Activated B cell treated with CpG ODN at 0.5 μM for 24 hours (primary cell): ENCODE data around the gene VN1R2. TPM values are rescaled to one million over a fixed set of nuclear protein-coding genes. Genes with fewer than 3 reads are reported as not detected.
"Not testable (repeated sequence)": the region's sequence is repeated elsewhere in the genome, so short reads cannot be mapped to it uniquely, and the experiment has no call there.

Experiments used
- ATAC-seq: fragments of 200-7000 bp; cut with Tn5 transposase; one replicate; pipeline ENCODE4 v1.10.0; 2021; ENCODE audit warnings: low read depth, mild to moderate bottlenecking, moderate library complexity
- CTCF ChIA-PET: fragments of 350-600 bp; sonication (Branson Sonifier 250); formaldehyde crosslinking; loops from one replicate; lab custom pipeline; 2021; ENCODE audit warnings: antibody characterized with exemption; lab: Charles Lee
- POLR2A ChIA-PET: fragments of 350-600 bp; sonication (Branson Sonifier 250); formaldehyde crosslinking; loops from one replicate; lab custom pipeline; 2021; ENCODE audit warnings: antibody characterized with exemption; lab: Charles Lee
- DNase-seq: peaks from one replicate; pipeline ENCODE4 v3.0.0; 2022
- H3K27ac Mint-ChIP-seq: one replicate; pipeline ENCODE4 v1.8.0; 2020; ENCODE audit warnings: mixed read lengths
- H3K27me3 Mint-ChIP-seq: one replicate; pipeline ENCODE4 v1.8.0; 2021; ENCODE audit warnings: mixed read lengths
- H3K36me3 Mint-ChIP-seq: one replicate; pipeline ENCODE4 v1.8.0; 2021; ENCODE audit warnings: low read depth, mixed read lengths
- H3K4me1 Mint-ChIP-seq: one replicate; pipeline ENCODE4 v1.8.0; 2021; ENCODE audit warnings: mixed read lengths
- H3K4me3 Mint-ChIP-seq: one replicate; pipeline ENCODE4 v1.8.0; 2020; ENCODE audit warnings: mild to moderate bottlenecking, mixed read lengths
- H3K9me3 Mint-ChIP-seq: one replicate; pipeline ENCODE4 v1.8.0; 2020; ENCODE audit warnings: mixed read lengths
- intact Hi-C: fragments of 100-400 bp; cut with micrococcal nuclease; formaldehyde crosslinking; loops from one replicate; pipeline ENCODE4 v1.15.1; 2024
- total RNA-seq: library from RNA; stranded (reverse); gene quantifications from 2 replicates; pipeline ENCODE4 v1.2.3, GENCODE V29; 2022
- TF ChIP-seq, protein P1 (sequence below): fragments of 200-600 bp; IDR thresholded peaks from one replicate; pipeline ENCODE4 v1.8.0; 2022; ENCODE audit warnings: antibody characterized with exemption, mild to moderate bottlenecking

The VN1R2 gene
- total RNA-seq, 1 donor from 2014 or later = not detected

DNA sequence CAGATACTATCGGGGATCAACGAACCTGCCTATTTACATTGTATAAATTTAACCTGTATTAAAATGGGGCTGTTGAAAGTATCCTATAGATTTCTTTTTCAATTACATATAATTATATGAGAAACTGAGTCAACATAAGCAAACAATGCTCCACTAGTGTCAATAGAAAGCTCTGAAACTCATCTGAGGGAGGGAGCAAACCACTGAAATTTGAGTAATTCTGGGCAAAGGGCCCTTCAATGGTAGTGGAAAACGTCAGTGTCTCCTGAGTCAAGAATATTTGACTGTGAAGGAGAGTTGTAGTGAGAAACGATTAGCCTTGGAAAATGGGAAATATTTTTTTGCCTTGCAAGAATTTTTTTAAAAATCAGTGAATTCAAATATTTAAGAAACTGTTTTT lies 27.0 kb downstream of the VN1R2 start:
- no peak for ATAC-seq
- intact Hi-C loops = no loop called here
- TF ChIP-seq, protein P1, sequence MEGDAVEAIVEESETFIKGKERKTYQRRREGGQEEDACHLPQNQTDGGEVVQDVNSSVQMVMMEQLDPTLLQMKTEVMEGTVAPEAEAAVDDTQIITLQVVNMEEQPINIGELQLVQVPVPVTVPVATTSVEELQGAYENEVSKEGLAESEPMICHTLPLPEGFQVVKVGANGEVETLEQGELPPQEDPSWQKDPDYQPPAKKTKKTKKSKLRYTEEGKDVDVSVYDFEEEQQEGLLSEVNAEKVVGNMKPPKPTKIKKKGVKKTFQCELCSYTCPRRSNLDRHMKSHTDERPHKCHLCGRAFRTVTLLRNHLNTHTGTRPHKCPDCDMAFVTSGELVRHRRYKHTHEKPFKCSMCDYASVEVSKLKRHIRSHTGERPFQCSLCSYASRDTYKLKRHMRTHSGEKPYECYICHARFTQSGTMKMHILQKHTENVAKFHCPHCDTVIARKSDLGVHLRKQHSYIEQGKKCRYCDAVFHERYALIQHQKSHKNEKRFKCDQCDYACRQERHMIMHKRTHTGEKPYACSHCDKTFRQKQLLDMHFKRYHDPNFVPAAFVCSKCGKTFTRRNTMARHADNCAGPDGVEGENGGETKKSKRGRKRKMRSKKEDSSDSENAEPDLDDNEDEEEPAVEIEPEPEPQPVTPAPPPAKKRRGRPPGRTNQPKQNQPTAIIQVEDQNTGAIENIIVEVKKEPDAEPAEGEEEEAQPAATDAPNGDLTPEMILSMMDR = no peak
- ChIA-PET POLR2A (no interaction called here), CTCF (no interaction called here)
- DNase-seq = no peak
- no peaks in the 10 kb centered on the region for H3K4me1 Mint-ChIP-seq
- no peaks in the 10 kb centered on the region for H3K27me3 Mint-ChIP-seq
- H3K27ac Mint-ChIP-seq = no peak overlapping the region
- peaks cover 3% of the 10 kb centered on the region for H3K9me3 Mint-ChIP-seq
- no peaks in the 10 kb centered on the region for H3K36me3 Mint-ChIP-seq
- no peak overlapping the region for H3K4me3 Mint-ChIP-seq

DNA sequence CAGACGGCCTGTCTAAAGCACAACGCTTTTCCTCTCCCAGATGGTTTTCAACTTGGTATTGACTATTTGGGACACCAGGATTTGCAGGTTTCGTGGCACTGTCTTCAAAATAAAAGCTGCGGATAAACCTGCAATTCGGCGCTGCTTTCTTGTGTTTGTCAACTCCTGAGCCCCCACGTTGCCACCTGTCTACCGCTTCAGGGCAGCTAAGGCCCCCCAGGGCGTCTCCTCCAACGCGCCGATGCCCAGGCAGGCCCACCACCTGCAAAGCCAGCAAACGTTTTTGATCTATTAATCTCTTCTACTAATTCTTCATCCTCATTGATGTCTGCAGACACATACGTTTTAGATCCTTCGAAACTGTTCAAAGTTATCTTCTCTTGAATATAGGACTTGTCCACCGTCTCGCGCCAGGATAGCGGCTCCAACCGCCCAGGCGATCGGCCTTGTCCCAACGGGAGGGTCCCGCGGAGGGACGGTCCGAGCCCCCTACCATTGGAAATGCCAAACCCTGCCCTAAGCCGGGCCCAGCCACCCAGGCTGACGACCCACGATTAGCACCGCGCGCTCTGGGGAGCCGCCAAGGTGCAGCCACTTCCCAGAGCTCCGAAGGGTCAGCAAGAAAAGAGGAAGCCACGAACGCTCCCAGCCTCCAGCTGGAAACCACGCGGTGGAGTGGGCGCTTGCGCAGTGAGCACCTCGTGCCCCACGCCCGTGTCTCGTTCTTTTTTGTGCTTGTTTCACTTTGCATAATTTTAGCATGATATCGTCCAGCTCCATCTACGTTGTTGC lies 32.9 kb downstream of the VN1R2 start:
- Mint-ChIP-seq H3K27me3 (no peaks in the 10 kb centered on the region), H3K9me3 (peaks cover 24% of the 10 kb centered on the region), H3K4me1 (no peaks in the 10 kb centered on the region), H3K4me3 (no peak overlapping the region), H3K36me3 (no peaks in the 10 kb centered on the region), H3K27ac (no peak overlapping the region)
- ChIA-PET POLR2A (no interaction called here), CTCF (no interaction called here)
- TF ChIP-seq, protein P1 = no peak
- no peak for ATAC-seq
- DNase-seq = no peak
- intact Hi-C loops = no loop called here

DNA sequence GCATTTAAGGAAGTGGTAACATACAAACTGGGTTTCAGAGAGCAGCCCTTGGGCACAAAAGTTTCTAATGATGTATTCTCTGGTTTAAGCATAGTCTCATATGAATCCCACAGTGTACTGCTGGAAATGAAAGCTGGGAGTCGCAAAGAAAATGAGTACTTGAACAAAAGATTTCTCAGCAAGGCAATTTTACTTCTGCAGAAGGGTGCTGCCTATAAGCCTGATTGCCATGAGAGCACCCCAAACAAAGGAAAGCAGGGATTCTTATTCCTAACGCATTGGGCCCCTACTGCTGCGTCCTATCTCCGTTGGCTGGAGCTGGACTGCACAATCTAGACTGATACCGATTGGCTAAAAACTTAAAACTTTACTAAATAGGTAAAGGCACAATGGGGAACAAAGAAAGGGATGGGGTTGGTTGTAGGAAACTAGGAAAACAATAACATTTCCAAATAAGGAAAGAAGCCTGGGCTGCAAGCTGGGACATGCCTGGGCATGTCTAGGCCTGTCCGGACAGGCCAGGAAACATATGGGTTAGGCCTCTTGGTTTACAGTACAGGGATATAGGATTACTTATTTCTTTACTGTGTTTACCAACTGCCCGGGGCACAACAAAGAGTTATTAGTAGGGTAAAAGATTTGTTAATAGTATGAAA lies 36.8 kb downstream of the VN1R2 start:
- Mint-ChIP-seq H3K27me3 (no peaks in the 10 kb centered on the region), H3K9me3 (peaks cover 28% of the 10 kb centered on the region), H3K27ac (no peak overlapping the region), H3K4me1 (no peaks in the 10 kb centered on the region), H3K36me3 (no peaks in the 10 kb centered on the region), H3K4me3 (no peak overlapping the region)
- CTCF ChIA-PET = no interaction called here
- ATAC-seq = no peak
- TF ChIP-seq, protein P1 = no peak
- intact Hi-C loops = no loop called here
- no peak for DNase-seq
- POLR2A ChIA-PET = no interaction called here

DNA sequence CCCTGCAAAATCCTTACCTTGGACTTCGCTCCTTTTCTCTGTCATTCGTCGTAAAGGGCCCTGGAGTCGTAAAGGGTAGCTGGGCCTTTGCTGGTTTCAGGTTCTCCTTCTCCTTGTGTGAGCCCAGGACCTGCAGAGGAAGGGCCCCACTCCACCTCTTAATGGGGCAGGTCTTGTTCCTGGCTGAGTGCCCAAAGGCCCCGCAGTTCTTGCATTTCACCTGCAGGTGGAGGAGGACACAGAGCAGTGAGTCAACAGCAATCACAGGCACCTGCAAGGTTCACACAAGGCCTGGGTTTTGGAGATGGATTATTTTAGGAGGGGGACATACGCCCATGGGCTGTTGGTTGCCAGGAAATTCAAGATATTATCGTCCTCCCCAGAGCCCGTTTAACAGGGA lies 43.2 kb downstream of the VN1R2 start:
- H3K4me3 Mint-ChIP-seq, intact Hi-C loops, CTCF ChIA-PET, DNase-seq, H3K27me3 Mint-ChIP-seq, H3K36me3 Mint-ChIP-seq, H3K27ac Mint-ChIP-seq, H3K9me3 Mint-ChIP-seq, POLR2A ChIA-PET, H3K4me1 Mint-ChIP-seq: not testable (repeated sequence)
- ATAC-seq = peak; percentile 31

DNA sequence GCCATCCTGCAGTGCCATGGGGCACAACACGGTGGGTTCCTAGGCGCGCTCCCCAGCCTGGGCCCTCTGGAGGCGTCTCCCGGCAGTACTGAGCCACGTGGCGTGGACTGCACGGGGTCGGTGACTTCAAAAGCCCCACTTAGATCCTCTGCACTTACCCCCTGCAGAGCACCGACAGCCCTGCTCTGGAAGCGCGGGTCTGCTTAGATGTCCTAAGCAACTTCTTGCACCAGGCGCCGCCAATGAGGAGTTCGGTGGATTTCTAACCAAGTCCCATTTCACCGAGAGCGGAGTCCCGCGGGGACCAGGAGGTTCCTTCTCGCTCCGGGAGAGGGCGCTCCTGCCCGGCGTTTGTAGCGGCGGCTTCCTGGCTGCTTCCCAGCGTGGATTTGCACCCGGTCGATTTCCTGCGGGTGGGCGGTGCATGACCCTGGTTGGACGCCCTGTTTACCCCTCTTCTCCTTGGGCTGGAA lies 50.3 kb downstream of the VN1R2 start:
- ATAC-seq = no peak
- H3K36me3 Mint-ChIP-seq = peaks cover 5% of the 10 kb centered on the region
- intact Hi-C loops = no loop called here
- peaks cover 23% of the 10 kb centered on the region for H3K27me3 Mint-ChIP-seq
- peaks cover 15% of the 10 kb centered on the region for H3K9me3 Mint-ChIP-seq
- no peak overlapping the region for H3K27ac Mint-ChIP-seq
- POLR2A ChIA-PET = no interaction called here
- no peaks in the 10 kb centered on the region for H3K4me1 Mint-ChIP-seq
- CTCF ChIA-PET = no interaction called here
- no peak overlapping the region for H3K4me3 Mint-ChIP-seq
- TF ChIP-seq, protein P1 = no peak
- DNase-seq = no peak

Other genes with a start within 250 kb of the VN1R2 start
- 0.11 and 0.12 TPM in 2 replicates for gene ERVV-1, start 244.4 kb upstream of the VN1R2 start, total RNA-seq
- not detected in 2 replicates for gene ERVV-2, start 213.6 kb upstream of the VN1R2 start, total RNA-seq
- gene ZNF160, start 154.9 kb upstream of the VN1R2 start, total RNA-seq = 46.3 and 61.3 TPM in 2 replicates
- 2.7 and 5.8 TPM in 2 replicates for gene ZNF415, start 125.4 kb upstream of the VN1R2 start, total RNA-seq
- gene ZNF347, start 99.2 kb upstream of the VN1R2 start, total RNA-seq = 17.7 and 19.9 TPM in 2 replicates
- gene ZNF665, start 64.9 kb upstream of the VN1R2 start, total RNA-seq = 5.8 and 7.1 TPM in 2 replicates
- gene ZNF677, start 3.4 kb upstream of the VN1R2 start, total RNA-seq = 13.7 and 14.2 TPM in 2 replicates
- gene VN1R4, start 9.4 kb downstream of the VN1R2 start, total RNA-seq = not detected in 2 replicates
- 11.6 and 11.9 TPM in 2 replicates for gene ZNF845, start 75.5 kb downstream of the VN1R2 start, total RNA-seq
- gene ZNF525, start 107.4 kb downstream of the VN1R2 start, total RNA-seq = 28.9 and 37.4 TPM in 2 replicates
- gene ZNF765, start 136.9 kb downstream of the VN1R2 start, total RNA-seq = 16.2 and 18.9 TPM in 2 replicates
- gene ZNF761, start 173.7 kb downstream of the VN1R2 start, total RNA-seq = 11.1 and 13.8 TPM in 2 replicates
- gene ZNF813, start 209.4 kb downstream of the VN1R2 start, total RNA-seq = 8.2 and 10.7 TPM in 2 replicates